Islet of Langerhans (tissue), 1 donor: ENCODE measurements around the gene PPP5C.
"Not testable (repeated sequence)": the region's sequence is repeated elsewhere in the genome, so short reads cannot be mapped to it uniquely, and the experiment has no call there.

ENCODE experiments used
- FAIRE-seq: peaks from one replicate; lab custom pipeline; 2011; peaks lifted over from hg19 to GRCh38; lab: Jason Lieb, UNC

PPP5C gene

GRCh38 chr19:46386996-46387712, 40.3 kb downstream of the PPP5C start:
- no peak for FAIRE-seq

GRCh38 chr19:46387713-46388130, 40.8 kb downstream of the PPP5C start:
- FAIRE-seq: no peak

- no peak for FAIRE-seq
Measured at GRCh38 chr19:46388311-46389095, 41.6 kb downstream of the PPP5C start.

- no peak for FAIRE-seq
Measured at GRCh38 chr19:46390121-46390858, 43.4 kb downstream of the PPP5C start.

- FAIRE-seq: no peak
Measured at GRCh38 chr19:46390866-46391265, 44.0 kb downstream of the PPP5C start.

- FAIRE-seq: no peak
Measured at GRCh38 chr19:46391296-46392251, 44.7 kb downstream of the PPP5C start.

- FAIRE-seq: no peak
Measured at GRCh38 chr19:46392252-46392801, 45.4 kb downstream of the PPP5C start.

GRCh38 chr19:46392837-46393236, 46.0 kb downstream of the PPP5C start:
- no peak for FAIRE-seq

- no peak for FAIRE-seq
Measured at GRCh38 chr19:46393456-46394401, 46.8 kb downstream of the PPP5C start.

GRCh38 chr19:46394402-46394797, 47.5 kb downstream of the PPP5C start:
- FAIRE-seq: no peak

GRCh38 chr19:46397801-46398479, 51.1 kb downstream of the PPP5C start:
- not testable (repeated sequence) for FAIRE-seq

- no peak for FAIRE-seq
Measured at GRCh38 chr19:46402725-46403124, 55.8 kb downstream of the PPP5C start.

- FAIRE-seq: no peak
Measured at GRCh38 chr19:46404055-46404752, 57.3 kb downstream of the PPP5C start.

- FAIRE-seq: no peak
Measured at GRCh38 chr19:46404753-46405468, 58.0 kb downstream of the PPP5C start.

GRCh38 chr19:46406976-46407375, 60.1 kb downstream of the PPP5C start:
- FAIRE-seq: no peak

GRCh38 chr19:46407856-46408663, 61.2 kb downstream of the PPP5C start:
- no peak for FAIRE-seq

- FAIRE-seq: no peak
Measured at GRCh38 chr19:46408664-46409039, 61.8 kb downstream of the PPP5C start.

GRCh38 chr19:46409191-46409590, 62.3 kb downstream of the PPP5C start:
- no peak for FAIRE-seq
